Measurements from ENCODE around the gene STON2.

STON2 gene

GRCh38 chr14:81331229-81332021, 68.7 kb downstream of the STON2 start:
- no peak for DNase-seq (ENCODE audit: low read depth)

- DNase-seq (ENCODE audit: low read depth): no peak
Measured at GRCh38 chr14:81330619-81331122, 69.5 kb downstream of the STON2 start.

GRCh38 chr14:81329640-81330381, 70.3 kb downstream of the STON2 start:
- no peak for DNase-seq (ENCODE audit: low read depth)

- no peak for DNase-seq (ENCODE audit: low read depth)
Measured at GRCh38 chr14:81326451-81326850, 73.7 kb downstream of the STON2 start.

GRCh38 chr14:81324011-81324410, 76.1 kb downstream of the STON2 start:
- no peak for DNase-seq (ENCODE audit: low read depth)

GRCh38 chr14:81323093-81323492, 77.0 kb downstream of the STON2 start:
- no peak for DNase-seq (ENCODE audit: low read depth)

- DNase-seq (ENCODE audit: low read depth): no peak
Measured at GRCh38 chr14:81319946-81320345, 80.2 kb downstream of the STON2 start.

- no peak for DNase-seq (ENCODE audit: low read depth)
Measured at GRCh38 chr14:81319314-81319713, 80.8 kb downstream of the STON2 start.

GRCh38 chr14:81315341-81315740, 84.8 kb downstream of the STON2 start:
- no peak for DNase-seq (ENCODE audit: low read depth)

- no peak for DNase-seq (ENCODE audit: low read depth)
Measured at GRCh38 chr14:81314443-81315175, 85.5 kb downstream of the STON2 start.

- no peak for DNase-seq (ENCODE audit: low read depth)
Measured at GRCh38 chr14:81313775-81314429, 86.2 kb downstream of the STON2 start.

- DNase-seq (ENCODE audit: low read depth): no peak
Measured at GRCh38 chr14:81313200-81313599, 86.9 kb downstream of the STON2 start.

GRCh38 chr14:81312289-81312876, 87.7 kb downstream of the STON2 start:
- DNase-seq (ENCODE audit: low read depth): no peak

GRCh38 chr14:81311778-81312177, 88.3 kb downstream of the STON2 start:
- DNase-seq (ENCODE audit: low read depth): no peak

- DNase-seq (ENCODE audit: low read depth): no peak
Measured at GRCh38 chr14:81311141-81311540, 89.0 kb downstream of the STON2 start.

GRCh38 chr14:81310606-81311005, 89.5 kb downstream of the STON2 start:
- DNase-seq (ENCODE audit: low read depth): no peak

- no peak for DNase-seq (ENCODE audit: low read depth)
Measured at GRCh38 chr14:81309511-81309910, 90.6 kb downstream of the STON2 start.

- DNase-seq (ENCODE audit: low read depth): no peak
Measured at GRCh38 chr14:81305743-81306142, 94.4 kb downstream of the STON2 start.

- no peak for DNase-seq (ENCODE audit: low read depth)
Measured at GRCh38 chr14:81305065-81305464, 95.1 kb downstream of the STON2 start.

- DNase-seq (ENCODE audit: low read depth): no peak
Measured at GRCh38 chr14:81303258-81303935, 96.7 kb downstream of the STON2 start.

- DNase-seq (ENCODE audit: low read depth): no peak
Measured at GRCh38 chr14:81302638-81303037, 97.5 kb downstream of the STON2 start.

All from GM04504 (cell line).